ENCODE measurements around the gene CGNL1.

Gene CGNL1

DNA sequence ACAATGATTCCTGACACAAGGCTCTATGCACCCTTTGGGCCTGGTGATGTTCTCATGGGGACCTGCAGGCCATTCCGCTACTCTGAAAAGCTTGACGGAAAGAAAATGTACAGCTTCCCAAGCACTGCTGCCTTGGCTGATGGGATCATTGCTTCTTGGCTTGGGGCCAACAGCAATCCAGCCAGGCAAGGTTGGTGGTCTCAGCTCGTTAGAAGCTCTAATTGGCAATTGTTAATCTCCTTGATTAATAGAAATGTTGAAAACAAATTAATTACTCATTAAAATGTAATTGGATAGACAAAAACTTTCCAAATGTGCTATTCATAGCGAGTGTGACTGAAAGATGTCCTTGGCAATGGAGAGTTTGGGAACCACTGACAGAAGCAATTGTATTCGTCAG lies 199.1 kb downstream of the CGNL1 start:
- Histone ChIP-seq H3K4me3 (replicated peaks; ENCODE audit: insufficient read depth, low read length) (no peak overlapping the region), H3K27me3 (ENCODE audit: insufficient read depth, poor library complexity, severe bottlenecking) (no peaks in the 10 kb centered on the region), H3K27ac (replicated peaks) (no peak overlapping the region)
- DNase-seq (ENCODE audit: low read depth in 1 of 2, low spot score in 1 of 2) = no peak
- TF ChIP-seq POLR2AphosphoS5 (IDR thresholded peaks at IDR 0.05; ENCODE audit: low read depth) (no peak), GABPA (IDR thresholded peaks at IDR 0.05; ENCODE audit: low read depth) (no peak), SPI1 (IDR thresholded peaks at IDR 0.05; ENCODE audit: borderline replicate concordance, low read depth) (no peak)
- TF ChIP-seq, protein P1, sequence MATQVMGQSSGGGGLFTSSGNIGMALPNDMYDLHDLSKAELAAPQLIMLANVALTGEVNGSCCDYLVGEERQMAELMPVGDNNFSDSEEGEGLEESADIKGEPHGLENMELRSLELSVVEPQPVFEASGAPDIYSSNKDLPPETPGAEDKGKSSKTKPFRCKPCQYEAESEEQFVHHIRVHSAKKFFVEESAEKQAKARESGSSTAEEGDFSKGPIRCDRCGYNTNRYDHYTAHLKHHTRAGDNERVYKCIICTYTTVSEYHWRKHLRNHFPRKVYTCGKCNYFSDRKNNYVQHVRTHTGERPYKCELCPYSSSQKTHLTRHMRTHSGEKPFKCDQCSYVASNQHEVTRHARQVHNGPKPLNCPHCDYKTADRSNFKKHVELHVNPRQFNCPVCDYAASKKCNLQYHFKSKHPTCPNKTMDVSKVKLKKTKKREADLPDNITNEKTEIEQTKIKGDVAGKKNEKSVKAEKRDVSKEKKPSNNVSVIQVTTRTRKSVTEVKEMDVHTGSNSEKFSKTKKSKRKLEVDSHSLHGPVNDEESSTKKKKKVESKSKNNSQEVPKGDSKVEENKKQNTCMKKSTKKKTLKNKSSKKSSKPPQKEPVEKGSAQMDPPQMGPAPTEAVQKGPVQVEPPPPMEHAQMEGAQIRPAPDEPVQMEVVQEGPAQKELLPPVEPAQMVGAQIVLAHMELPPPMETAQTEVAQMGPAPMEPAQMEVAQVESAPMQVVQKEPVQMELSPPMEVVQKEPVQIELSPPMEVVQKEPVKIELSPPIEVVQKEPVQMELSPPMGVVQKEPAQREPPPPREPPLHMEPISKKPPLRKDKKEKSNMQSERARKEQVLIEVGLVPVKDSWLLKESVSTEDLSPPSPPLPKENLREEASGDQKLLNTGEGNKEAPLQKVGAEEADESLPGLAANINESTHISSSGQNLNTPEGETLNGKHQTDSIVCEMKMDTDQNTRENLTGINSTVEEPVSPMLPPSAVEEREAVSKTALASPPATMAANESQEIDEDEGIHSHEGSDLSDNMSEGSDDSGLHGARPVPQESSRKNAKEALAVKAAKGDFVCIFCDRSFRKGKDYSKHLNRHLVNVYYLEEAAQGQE (IDR thresholded peaks at IDR 0.05; ENCODE audit: insufficient replicate concordance, low read depth) = no peak
- TF ChIP-seq, protein P2, sequence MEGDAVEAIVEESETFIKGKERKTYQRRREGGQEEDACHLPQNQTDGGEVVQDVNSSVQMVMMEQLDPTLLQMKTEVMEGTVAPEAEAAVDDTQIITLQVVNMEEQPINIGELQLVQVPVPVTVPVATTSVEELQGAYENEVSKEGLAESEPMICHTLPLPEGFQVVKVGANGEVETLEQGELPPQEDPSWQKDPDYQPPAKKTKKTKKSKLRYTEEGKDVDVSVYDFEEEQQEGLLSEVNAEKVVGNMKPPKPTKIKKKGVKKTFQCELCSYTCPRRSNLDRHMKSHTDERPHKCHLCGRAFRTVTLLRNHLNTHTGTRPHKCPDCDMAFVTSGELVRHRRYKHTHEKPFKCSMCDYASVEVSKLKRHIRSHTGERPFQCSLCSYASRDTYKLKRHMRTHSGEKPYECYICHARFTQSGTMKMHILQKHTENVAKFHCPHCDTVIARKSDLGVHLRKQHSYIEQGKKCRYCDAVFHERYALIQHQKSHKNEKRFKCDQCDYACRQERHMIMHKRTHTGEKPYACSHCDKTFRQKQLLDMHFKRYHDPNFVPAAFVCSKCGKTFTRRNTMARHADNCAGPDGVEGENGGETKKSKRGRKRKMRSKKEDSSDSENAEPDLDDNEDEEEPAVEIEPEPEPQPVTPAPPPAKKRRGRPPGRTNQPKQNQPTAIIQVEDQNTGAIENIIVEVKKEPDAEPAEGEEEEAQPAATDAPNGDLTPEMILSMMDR (IDR thresholded peaks at IDR 0.05; ENCODE audit: insufficient read depth, low read length) = no peak

DNA sequence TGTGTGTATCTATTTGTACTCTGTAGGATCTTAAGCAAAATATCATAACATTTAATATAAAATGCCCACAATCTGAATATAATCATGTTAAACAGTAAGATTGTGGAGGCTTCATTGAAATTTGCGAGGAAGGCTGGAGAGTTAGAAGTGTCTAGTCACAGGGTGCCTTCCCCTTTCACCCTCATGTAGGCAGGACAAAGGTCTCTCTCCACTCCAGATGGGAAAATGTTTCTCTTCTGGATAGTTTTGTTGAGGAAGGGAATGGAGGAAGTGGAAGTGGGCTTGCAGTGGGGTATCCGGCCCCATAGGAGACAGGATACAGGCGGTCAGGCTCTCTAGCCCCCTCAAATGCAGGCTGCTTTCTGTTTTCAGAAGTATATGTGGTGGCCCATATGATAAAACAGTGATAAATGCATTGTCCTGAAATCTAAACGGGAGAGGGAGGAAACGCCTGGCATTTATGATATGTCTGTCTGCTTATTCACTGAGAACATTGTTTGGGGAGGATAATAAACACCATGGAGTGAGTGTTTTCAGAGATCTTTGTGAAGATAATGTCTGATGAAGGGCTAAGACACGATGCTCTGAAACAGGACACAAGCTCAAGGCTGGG lies 202.1 kb downstream of the CGNL1 start:
- no peak overlapping the region for H3K4me3 ChIP-seq (replicated peaks; ENCODE audit: insufficient read depth, low read length)
- no peak for DNase-seq (ENCODE audit: low read depth in 1 of 2, low spot score in 1 of 2)
- no peaks in the 10 kb centered on the region for H3K27me3 ChIP-seq (ENCODE audit: insufficient read depth, poor library complexity, severe bottlenecking)
- TF ChIP-seq SPI1 (IDR thresholded peaks at IDR 0.05; ENCODE audit: borderline replicate concordance, low read depth) = no peak
- TF ChIP-seq, protein P1 (IDR thresholded peaks at IDR 0.05; ENCODE audit: insufficient replicate concordance, low read depth) = no peak
- no peak for TF ChIP-seq POLR2AphosphoS5 (IDR thresholded peaks at IDR 0.05; ENCODE audit: low read depth)
- no peak for TF ChIP-seq GABPA (IDR thresholded peaks at IDR 0.05; ENCODE audit: low read depth)
- no peak overlapping the region for H3K27ac ChIP-seq (replicated peaks)

DNA sequence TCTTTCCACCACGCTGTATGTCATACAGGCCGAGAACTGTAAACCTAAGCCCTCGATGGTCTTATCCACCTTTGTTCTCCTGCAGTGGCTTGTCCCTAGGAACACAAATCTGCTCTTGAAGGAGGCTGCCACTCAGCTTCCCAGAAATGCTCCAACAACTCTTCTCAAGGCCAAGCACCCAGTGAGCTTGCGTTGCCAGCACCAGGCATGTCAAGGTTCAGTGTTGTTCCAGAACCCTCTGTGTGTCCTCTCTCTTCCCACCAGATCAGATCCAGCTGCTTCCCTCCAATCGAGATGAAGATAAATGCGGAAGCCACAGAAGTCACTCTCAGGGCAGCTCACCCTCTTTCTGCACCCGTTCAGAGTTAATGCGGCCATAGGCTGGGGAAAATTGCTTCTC lies 204.1 kb downstream of the CGNL1 start:
- Histone ChIP-seq H3K4me3 (replicated peaks; ENCODE audit: insufficient read depth, low read length) (no peak overlapping the region), H3K27ac (replicated peaks) (no peak overlapping the region), H3K27me3 (ENCODE audit: insufficient read depth, poor library complexity, severe bottlenecking) (peaks cover 3% of the 10 kb centered on the region)
- TF ChIP-seq SPI1 (IDR thresholded peaks at IDR 0.05; ENCODE audit: borderline replicate concordance, low read depth) (no peak), POLR2AphosphoS5 (IDR thresholded peaks at IDR 0.05; ENCODE audit: low read depth) (no peak), GABPA (IDR thresholded peaks at IDR 0.05; ENCODE audit: low read depth) (no peak)
- TF ChIP-seq, protein P1 (IDR thresholded peaks at IDR 0.05; ENCODE audit: insufficient replicate concordance, low read depth) = no peak
- TF ChIP-seq, protein P2 (IDR thresholded peaks at IDR 0.05; ENCODE audit: insufficient read depth, low read length) = no peak
- no peak for DNase-seq (ENCODE audit: low read depth in 1 of 2, low spot score in 1 of 2)

Data from HL-60 (cell line).